NCI-H187 treated with DMSO at 0.1 percent for 48 hours (cell line): ENCODE measurements around the gene ZNRF4.
"Not testable (repeated sequence)": the region's sequence is repeated elsewhere in the genome, so short reads cannot be mapped to it uniquely, and the experiment has no call there.

Experiments used
- DNase-seq: peaks from one replicate; lab custom pipeline; 2025; lab: John Stamatoyannopoulos, UW

The ZNRF4 gene

GRCh38 chr19:5455367-5456129 lies at the start of gene ZNRF4:
ZNRF4 (plus strand) TSS chr19:5455417; CDS start chr19:5455492, 75 bp downstream.
- DNase-seq: no peak

GRCh38 chr19:5406198-5406597 lies 49.0 kb upstream of the ZNRF4 start:
- DNase-seq: not testable (repeated sequence)

- no peak for DNase-seq
Measured at GRCh38 chr19:5406816-5407215, 48.4 kb upstream of the ZNRF4 start.

- no peak for DNase-seq
Measured at GRCh38 chr19:5407356-5407755, 47.9 kb upstream of the ZNRF4 start.

GRCh38 chr19:5417495-5418436 lies 37.5 kb upstream of the ZNRF4 start:
- DNase-seq: no peak

- DNase-seq: no peak
Measured at GRCh38 chr19:5418677-5419076, 36.5 kb upstream of the ZNRF4 start.

- DNase-seq: no peak
Measured at GRCh38 chr19:5420953-5421352, 34.3 kb upstream of the ZNRF4 start.

- no peak for DNase-seq
Measured at GRCh38 chr19:5423567-5424125, 31.6 kb upstream of the ZNRF4 start.

- no peak for DNase-seq
Measured at GRCh38 chr19:5424192-5424973, 30.8 kb upstream of the ZNRF4 start.

- DNase-seq: no peak
Measured at GRCh38 chr19:5425260-5425659, 30.0 kb upstream of the ZNRF4 start.

GRCh38 chr19:5430237-5430636 lies 25.0 kb upstream of the ZNRF4 start:
- no peak for DNase-seq

GRCh38 chr19:5432687-5433086 lies 22.5 kb upstream of the ZNRF4 start:
- DNase-seq: no peak

GRCh38 chr19:5434351-5434917 lies 20.8 kb upstream of the ZNRF4 start:
- no peak for DNase-seq

- no peak for DNase-seq
Measured at GRCh38 chr19:5434970-5435641, 20.1 kb upstream of the ZNRF4 start.

GRCh38 chr19:5435642-5436017 lies 19.6 kb upstream of the ZNRF4 start:
- no peak for DNase-seq

GRCh38 chr19:5436106-5436947 lies 18.9 kb upstream of the ZNRF4 start:
- DNase-seq: no peak

- DNase-seq: no peak
Measured at GRCh38 chr19:5436948-5437306, 18.3 kb upstream of the ZNRF4 start.

- not testable (repeated sequence) for DNase-seq
Measured at GRCh38 chr19:5438756-5439155, 16.5 kb upstream of the ZNRF4 start.

- DNase-seq: no peak
Measured at GRCh38 chr19:5439452-5439851, 15.8 kb upstream of the ZNRF4 start.

GRCh38 chr19:5440299-5440698 lies 14.9 kb upstream of the ZNRF4 start:
- no peak for DNase-seq
